ENCODE measurements around the gene RSAD2.
"Not testable (repeated sequence)": the region's sequence is repeated elsewhere in the genome, so short reads cannot be mapped to it uniquely, and the experiment has no call there.

DNA sequence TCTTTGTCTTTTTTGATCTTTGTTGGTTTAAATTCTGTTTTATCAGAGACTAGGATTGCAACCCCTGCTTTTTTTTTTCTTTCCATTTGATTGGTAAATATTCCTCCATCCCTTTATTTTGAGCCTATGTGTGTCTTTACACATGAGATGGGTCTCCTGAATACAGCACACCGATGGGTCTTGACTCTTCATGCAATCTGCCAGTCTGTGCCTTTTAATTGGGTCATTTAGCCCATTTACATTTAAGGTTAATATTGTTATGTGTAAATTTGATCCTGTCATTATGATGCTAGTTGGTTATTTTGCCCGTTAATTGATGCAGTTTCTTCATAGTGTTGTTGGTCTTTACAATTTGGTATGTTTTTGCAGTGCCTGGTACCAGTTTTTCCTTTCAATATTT lies 25.0 kb downstream of the RSAD2 start:
- TF ChIP-seq, protein P1, sequence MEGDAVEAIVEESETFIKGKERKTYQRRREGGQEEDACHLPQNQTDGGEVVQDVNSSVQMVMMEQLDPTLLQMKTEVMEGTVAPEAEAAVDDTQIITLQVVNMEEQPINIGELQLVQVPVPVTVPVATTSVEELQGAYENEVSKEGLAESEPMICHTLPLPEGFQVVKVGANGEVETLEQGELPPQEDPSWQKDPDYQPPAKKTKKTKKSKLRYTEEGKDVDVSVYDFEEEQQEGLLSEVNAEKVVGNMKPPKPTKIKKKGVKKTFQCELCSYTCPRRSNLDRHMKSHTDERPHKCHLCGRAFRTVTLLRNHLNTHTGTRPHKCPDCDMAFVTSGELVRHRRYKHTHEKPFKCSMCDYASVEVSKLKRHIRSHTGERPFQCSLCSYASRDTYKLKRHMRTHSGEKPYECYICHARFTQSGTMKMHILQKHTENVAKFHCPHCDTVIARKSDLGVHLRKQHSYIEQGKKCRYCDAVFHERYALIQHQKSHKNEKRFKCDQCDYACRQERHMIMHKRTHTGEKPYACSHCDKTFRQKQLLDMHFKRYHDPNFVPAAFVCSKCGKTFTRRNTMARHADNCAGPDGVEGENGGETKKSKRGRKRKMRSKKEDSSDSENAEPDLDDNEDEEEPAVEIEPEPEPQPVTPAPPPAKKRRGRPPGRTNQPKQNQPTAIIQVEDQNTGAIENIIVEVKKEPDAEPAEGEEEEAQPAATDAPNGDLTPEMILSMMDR (IDR thresholded peaks at IDR 0.05; ENCODE audit: insufficient read depth, low read depth, low read length) = not testable (repeated sequence)
- not testable (repeated sequence) for TF ChIP-seq EZH2 (IDR thresholded peaks at IDR 0.05; ENCODE audit: insufficient read depth, low read length)

All from astrocyte (in vitro differentiated cells and primary cell).